Astrocyte (in vitro differentiated cells and primary cell): ENCODE measurements around the gene TSPEAR.

ENCODE experiments used
- CTCF ChIP-seq: IDR thresholded peaks from 2 replicates; pipeline ENCODE4 v1.5.1; 2011; ENCODE audit warnings: low read depth, mild to moderate bottlenecking, inconsistent platforms, low read length, moderate library complexity; ENCODE audit not compliant: insufficient read depth
- EZH2 ChIP-seq: IDR thresholded peaks from 2 replicates; pipeline ENCODE4 v1.6.1; 2012; ENCODE audit warnings: mild to moderate bottlenecking, low read length, inconsistent platforms; ENCODE audit not compliant: insufficient read depth

DNA sequence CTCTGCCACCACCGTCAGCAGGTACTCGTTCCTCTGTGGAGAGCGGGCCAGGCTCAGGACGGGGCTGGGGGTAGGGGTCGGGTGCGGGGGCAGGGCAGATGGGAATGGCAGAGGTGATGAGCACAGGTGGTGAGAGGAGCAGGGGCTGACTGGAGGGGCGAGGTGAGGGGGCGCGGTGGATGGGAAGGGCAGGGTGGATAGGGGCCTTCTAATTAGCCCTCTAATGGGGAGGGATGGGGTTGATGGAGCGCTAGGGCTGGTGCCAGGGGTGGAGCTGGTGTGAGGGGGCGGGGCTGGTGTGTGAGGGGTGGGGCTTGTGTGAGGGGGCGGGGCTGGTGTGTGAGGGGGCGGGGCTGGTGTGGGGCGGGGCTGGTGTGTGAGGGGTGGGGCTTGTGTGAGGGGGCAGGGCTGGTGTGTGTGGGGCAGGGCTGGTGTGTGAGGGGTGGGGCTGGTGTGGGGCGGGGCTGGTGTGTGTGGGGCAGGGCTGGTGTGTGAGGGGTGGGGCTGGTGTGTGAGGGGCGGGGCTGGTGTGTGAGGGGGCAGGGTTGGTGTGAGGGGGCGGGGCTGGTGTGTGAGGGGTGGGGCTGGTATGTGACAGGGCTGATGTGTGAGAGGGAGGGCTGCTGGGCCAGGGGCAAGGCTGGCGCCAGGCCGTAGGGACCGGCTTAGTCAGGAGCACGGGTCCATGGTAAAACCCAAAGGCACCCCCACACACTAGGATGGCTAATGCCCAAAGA lies 177.3 kb downstream of the TSPEAR start:
- TF ChIP-seq CTCF (no peak), EZH2 (no peak)
